Panc1 (cell line): Measurements from ENCODE around the gene GLTP.

Experiments used
- POLR2AphosphoS5 ChIP-seq: IDR thresholded peaks from 2 replicates; pipeline ENCODE4 v1.6.1; 2012; ENCODE audit warnings: mild to moderate bottlenecking, low read depth, low read length, moderate library complexity
- SIN3A ChIP-seq: IDR thresholded peaks from 2 replicates; pipeline ENCODE4 v1.6.1; 2012; ENCODE audit warnings: low read depth, mild to moderate bottlenecking, low read length, moderate library complexity, borderline replicate concordance; ENCODE audit not compliant: insufficient read depth
- TF ChIP-seq, protein P1 (sequence below): fragments of 450-650 bp; IDR thresholded peaks from 2 replicates; pipeline ENCODE4 v1.5.1; 2017; ENCODE audit warnings: mild to moderate bottlenecking

GRCh38 chr12:109916045-109916444 is 35.7 kb upstream of the GLTP start:
- TF ChIP-seq SIN3A (no peak), POLR2AphosphoS5 (no peak)
- TF ChIP-seq, protein P1, sequence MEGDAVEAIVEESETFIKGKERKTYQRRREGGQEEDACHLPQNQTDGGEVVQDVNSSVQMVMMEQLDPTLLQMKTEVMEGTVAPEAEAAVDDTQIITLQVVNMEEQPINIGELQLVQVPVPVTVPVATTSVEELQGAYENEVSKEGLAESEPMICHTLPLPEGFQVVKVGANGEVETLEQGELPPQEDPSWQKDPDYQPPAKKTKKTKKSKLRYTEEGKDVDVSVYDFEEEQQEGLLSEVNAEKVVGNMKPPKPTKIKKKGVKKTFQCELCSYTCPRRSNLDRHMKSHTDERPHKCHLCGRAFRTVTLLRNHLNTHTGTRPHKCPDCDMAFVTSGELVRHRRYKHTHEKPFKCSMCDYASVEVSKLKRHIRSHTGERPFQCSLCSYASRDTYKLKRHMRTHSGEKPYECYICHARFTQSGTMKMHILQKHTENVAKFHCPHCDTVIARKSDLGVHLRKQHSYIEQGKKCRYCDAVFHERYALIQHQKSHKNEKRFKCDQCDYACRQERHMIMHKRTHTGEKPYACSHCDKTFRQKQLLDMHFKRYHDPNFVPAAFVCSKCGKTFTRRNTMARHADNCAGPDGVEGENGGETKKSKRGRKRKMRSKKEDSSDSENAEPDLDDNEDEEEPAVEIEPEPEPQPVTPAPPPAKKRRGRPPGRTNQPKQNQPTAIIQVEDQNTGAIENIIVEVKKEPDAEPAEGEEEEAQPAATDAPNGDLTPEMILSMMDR, result no peak
